ENCODE results near the gene HDGFL3.
"Not testable (repeated sequence)": the region's sequence is repeated elsewhere in the genome, so short reads cannot be mapped to it uniquely, and the experiment has no call there.

Gene HDGFL3

GRCh38 chr15:83098079-83098478 lies 109.5 kb downstream of the HDGFL3 start:
- no peak for DNase-seq

GRCh38 chr15:83094583-83094982 lies 113.0 kb downstream of the HDGFL3 start:
- no peak for DNase-seq

DNA sequence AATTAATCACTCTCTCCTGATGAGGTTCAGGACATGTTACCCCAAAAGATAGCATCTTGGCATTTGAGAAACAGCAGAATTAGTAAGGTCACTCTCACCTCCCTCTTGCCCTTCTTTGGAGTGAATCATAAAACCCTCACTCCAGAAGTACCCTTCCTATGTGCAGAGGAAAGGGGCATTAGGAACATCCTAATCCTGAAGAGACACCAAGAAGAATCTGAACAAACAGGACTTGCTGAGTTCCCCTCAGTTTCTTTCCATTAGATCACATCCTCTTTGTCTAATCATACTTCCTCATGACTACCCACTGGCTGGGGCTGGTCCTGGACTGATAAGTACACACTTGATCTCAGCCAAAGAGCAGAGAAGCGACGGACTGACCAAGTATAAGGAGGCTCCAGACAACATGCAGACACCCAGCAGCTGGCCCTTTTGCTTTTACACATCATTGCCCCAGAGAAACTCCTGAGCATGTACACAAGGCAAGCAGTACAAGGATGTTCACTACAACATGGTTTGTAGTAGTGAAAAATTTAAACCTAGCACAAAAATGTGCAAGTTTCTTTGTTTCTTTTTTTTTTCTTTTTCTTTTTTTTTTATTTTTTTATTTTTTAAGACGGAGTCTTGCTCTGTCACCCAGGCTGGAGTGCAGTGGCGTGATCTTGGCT lies 115.2 kb downstream of the HDGFL3 start:
- no peak for DNase-seq

GRCh38 chr15:83091965-83092308 lies 115.7 kb downstream of the HDGFL3 start:
- DNase-seq = not testable (repeated sequence)

DNA sequence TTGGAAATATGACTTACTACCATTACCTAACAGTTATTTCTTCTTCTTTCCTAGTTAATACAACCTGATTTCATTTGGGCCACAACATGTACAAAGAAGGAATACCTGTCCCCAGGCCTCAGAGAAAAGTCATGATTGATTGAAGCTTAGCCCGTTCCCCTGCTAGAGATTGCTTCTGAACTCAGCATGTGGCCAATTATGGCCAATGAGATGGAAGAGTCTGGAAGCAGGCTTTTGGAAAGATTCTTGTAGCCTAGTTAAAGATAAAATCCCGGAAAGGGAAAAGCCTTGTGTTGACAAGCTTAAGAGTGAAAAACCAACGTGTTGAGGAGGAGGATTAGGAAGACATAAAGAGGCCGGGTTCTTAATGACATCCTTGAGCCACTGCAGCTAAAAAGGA lies 117.2 kb downstream of the HDGFL3 start:
- DNase-seq = no peak

DNA sequence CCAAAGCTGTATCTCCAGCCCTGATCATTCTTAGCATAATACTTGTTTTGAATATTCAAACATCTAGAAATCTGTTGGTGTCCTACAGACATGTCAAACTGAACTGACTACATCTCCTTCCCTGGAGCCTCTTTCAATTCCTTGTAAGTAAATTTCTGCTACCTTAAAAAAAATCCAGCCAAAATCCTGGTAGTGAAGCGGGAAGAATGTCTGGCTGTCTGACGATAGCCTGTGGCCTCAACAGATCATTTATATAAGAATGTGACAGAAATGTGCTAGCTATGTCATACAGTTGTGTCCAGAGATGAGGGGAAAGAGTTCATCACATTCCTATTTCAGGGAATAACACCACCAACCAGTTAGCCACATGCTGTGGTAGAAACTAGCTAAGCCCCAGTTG lies 118.7 kb downstream of the HDGFL3 start:
- DNase-seq = no peak

DNA sequence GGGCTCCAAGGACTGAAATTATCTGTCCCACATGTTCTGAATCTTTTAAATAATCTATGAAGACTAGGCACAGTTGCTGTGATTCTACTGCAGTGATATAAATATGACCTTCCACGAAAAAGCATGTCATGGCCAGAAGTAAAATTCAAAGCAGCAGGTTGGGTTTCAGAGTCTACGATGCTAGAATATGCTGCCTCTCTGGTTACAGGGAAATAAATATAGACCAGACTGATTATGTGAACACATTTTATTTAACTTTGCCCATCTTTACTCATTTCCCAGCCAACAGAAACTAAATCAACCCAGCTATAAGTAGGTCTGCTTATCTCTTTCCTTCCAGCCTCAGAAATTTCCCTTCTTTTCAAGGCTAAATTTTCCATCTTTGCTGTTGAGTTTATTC lies 120.0 kb downstream of the HDGFL3 start:
- DNase-seq = no peak

DNA sequence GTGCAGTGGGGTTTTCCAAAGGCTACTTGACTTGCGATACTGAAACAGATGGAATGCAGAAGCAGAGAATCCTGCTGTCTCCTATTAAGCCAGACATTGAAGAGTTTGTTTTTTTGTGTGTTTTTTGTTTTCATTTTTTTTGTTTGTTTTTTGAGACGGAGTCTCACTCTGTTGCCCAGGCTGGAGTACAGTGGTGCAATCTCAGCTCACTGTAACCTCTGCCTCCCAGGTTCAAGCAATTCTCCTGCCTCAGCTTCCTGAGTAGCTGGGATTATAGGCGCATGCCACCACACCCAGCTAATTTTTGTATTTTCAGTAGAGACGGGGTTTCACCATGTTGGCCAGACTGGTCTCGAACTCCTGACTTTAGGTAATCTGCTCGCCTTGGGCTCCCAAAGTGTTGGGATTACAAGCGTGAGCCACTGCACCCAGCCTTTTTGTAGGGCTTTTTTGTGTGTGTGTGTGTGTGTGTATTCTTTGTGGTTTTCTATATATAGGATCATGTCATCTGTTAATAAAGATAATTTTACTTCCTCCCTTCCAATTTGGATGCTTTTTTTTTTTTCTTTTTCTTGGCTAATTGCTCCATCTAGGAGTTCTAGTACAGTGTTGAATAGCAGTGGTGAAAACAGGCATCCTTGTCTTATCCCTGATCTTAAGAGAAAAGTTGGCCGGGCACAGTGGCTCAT lies 121.6 kb downstream of the HDGFL3 start:
- DNase-seq = not testable (repeated sequence)

- DNase-seq = not testable (repeated sequence)
These were observed 122.2 kb downstream of the HDGFL3 start for GRCh38 chr15:83085461-83085860.

- no peak for DNase-seq
These were observed 124.8 kb downstream of the HDGFL3 start for GRCh38 chr15:83082730-83083386.

DNA sequence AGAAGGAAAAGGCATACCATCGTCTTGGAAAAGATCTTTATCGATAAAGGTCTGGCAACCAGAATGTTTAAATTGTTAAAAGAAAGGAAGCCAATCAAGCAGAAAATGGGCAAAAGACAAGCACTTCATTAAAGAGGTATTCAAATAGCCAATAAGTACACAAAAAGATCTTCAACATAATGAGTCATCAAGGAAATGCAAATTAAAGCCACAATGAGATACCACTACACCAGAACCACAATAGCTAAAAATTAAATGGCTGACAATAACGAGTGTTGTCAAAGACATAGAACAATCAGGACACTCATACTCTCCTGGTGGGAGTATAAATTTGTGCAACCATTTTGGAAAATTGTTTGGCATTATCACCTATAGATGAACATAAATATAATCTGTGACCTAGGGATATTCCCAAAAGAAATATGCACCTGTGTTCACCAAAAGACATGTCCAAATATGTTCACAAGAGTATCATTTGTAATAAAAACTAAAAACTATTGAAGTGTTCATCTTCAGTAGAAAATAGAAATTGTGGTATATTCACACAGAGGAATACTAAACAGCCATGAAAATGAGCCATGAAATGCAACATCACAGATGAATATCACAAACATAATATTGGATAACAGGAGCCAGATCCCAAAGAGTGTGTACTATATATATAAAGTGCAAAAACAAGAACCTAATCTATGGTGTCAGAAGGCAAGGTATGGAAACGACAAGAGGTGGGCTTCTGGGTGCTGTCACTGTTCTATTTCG lies 126.2 kb downstream of the HDGFL3 start:
- DNase-seq = no peak

DNA sequence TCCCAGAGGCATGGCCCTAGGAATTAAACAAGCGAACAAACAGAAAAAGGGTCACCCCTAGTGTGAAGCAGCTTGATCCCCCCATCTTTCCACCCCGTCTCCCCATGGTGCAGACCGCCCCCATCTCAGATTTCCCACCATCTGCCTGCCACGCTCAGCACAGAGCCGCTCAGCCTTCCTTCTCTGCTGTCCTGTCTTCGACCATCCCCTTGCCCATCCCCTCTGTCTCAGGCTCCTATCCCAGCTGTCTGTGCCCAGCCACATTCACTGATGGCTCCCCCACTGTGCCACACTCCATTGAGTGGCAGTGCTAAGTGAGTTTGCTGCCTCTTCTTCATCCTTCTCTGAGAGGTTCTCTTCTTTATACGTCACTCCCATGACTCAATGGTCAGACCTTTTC lies 128.9 kb downstream of the HDGFL3 start:
- DNase-seq = no peak

Data from activated gamma-delta T cell (primary cell).